ENCODE results near the gene TNFRSF14.
"Not testable (repeated sequence)": the region's sequence is repeated elsewhere in the genome, so short reads cannot be mapped to it uniquely, and the experiment has no call there.

Gene TNFRSF14

GRCh38 chr1:2554621-2555387 is 1.4 kb upstream of the TNFRSF14 start:
- no peak for DNase-seq

GRCh38 chr1:2555634-2556276 is 416 bp upstream of the TNFRSF14 start:
- no peak for DNase-seq

- no peak for DNase-seq
Measured at GRCh38 chr1:2556678-2557481, 709 bp downstream of the TNFRSF14 start.

- no peak for DNase-seq
Measured at GRCh38 chr1:2557482-2558400, 1.6 kb downstream of the TNFRSF14 start.

- DNase-seq, result no peak
Measured at GRCh38 chr1:2558420-2558819, 2.2 kb downstream of the TNFRSF14 start.

- no peak for DNase-seq
Measured at GRCh38 chr1:2558861-2559260, 2.7 kb downstream of the TNFRSF14 start.

GRCh38 chr1:2559509-2560298 is 3.5 kb downstream of the TNFRSF14 start:
- no peak for DNase-seq

- DNase-seq, result no peak
Measured at GRCh38 chr1:2560299-2561073, 4.3 kb downstream of the TNFRSF14 start.

- no peak for DNase-seq
Measured at GRCh38 chr1:2561446-2561845, 5.3 kb downstream of the TNFRSF14 start.

- no peak for DNase-seq
Measured at GRCh38 chr1:2561898-2562895, 6.0 kb downstream of the TNFRSF14 start.

GRCh38 chr1:2563205-2563604 is 7.0 kb downstream of the TNFRSF14 start:
- DNase-seq, result no peak

GRCh38 chr1:2564006-2564814 is 8.0 kb downstream of the TNFRSF14 start:
- no peak for DNase-seq

- DNase-seq, result no peak
Measured at GRCh38 chr1:2564815-2565374, 8.7 kb downstream of the TNFRSF14 start.

- DNase-seq, result no peak
Measured at GRCh38 chr1:2566101-2567045, 10.2 kb downstream of the TNFRSF14 start.

- DNase-seq, result no peak
Measured at GRCh38 chr1:2567083-2567679, 11.0 kb downstream of the TNFRSF14 start.

- DNase-seq, result not testable (repeated sequence)
Measured at GRCh38 chr1:2568187-2568816, 12.1 kb downstream of the TNFRSF14 start.
